ENCODE data around the gene ADGRF1. TPM values are rescaled to one million over a fixed set of nuclear protein-coding genes. Genes with fewer than 3 reads are reported as not detected.

Gene ADGRF1
- total RNA-seq, 5 donors from 2014 or later (not counting 1 experiment from before 2014, with no cell fraction given): 0.19 to 0.32 TPM; not detected in 3

GRCh38 chr6:47016261-47016660, 25.9 kb downstream of the ADGRF1 start:
- Histone ChIP-seq H3K4me1 (ENCODE audit: control insufficient read depth in 1 of 2, extremely low read depth in 1 of 2, insufficient read depth in 2 of 2, low read length in 2 of 2) (no peaks in the 10 kb centered on the region), H3K4me3 (ENCODE audit: control insufficient read depth in 1 of 2, extremely low read depth in 1 of 2, low read length in 1 of 2) (no peak overlapping the region), H3K36me3 (ENCODE audit: control insufficient read depth in 2 of 2, extremely low read depth in 1 of 2, insufficient read depth in 1 of 2, low read length in 1 of 2) (no peaks in the 10 kb centered on the region), H3K27me3 (replicated peaks in 1 of 2; ENCODE audit: control insufficient read depth in 2 of 2, extremely low read depth in 1 of 2, insufficient read depth in 2 of 2, low read length in 1 of 2) (no peaks in the 10 kb centered on the region), H3K27ac (ENCODE audit: low read length) (no peak overlapping the region), H3K9me3 (no peaks in the 10 kb centered on the region)
- no peak for ATAC-seq (replicated peaks in 1 of 4)
- no peak overlapping the region for H3K4me3 Mint-ChIP-seq
- 18% methylated on average over 2 of the region's 4 CpGs for WGBS (ENCODE audit: insufficient coverage)
- H3K36me3 Mint-ChIP-seq: no peaks in the 10 kb centered on the region
- no peaks in the 10 kb centered on the region for H3K9me3 Mint-ChIP-seq
- DNase-seq: no peak
- CTCF ChIA-PET: no interaction called here
- no peak overlapping the region for H3K27ac Mint-ChIP-seq
- peaks cover 0 to 3% of the 10 kb centered on the region in 2 donors for H3K27me3 Mint-ChIP-seq
- POLR2A ChIA-PET: no interaction called here
- H3K4me1 Mint-ChIP-seq: no peaks in the 10 kb centered on the region

GRCh38 chr6:47014401-47014800, 27.7 kb downstream of the ADGRF1 start:
- Mint-ChIP-seq H3K36me3 (no peaks in the 10 kb centered on the region), H3K4me1 (no peaks in the 10 kb centered on the region), H3K27me3 (peaks cover 0 to 5% of the 10 kb centered on the region in 2 donors), H3K27ac (no peak overlapping the region), H3K4me3 (no peak overlapping the region), H3K9me3 (no peaks in the 10 kb centered on the region)
- POLR2A ChIA-PET: no interaction called here
- Histone ChIP-seq H3K4me1 (ENCODE audit: control insufficient read depth in 1 of 2, extremely low read depth in 1 of 2, insufficient read depth in 2 of 2, low read length in 2 of 2) (no peaks in the 10 kb centered on the region), H3K36me3 (ENCODE audit: control insufficient read depth in 2 of 2, extremely low read depth in 1 of 2, insufficient read depth in 1 of 2, low read length in 1 of 2) (no peaks in the 10 kb centered on the region), H3K27me3 (replicated peaks in 1 of 2; ENCODE audit: control insufficient read depth in 2 of 2, extremely low read depth in 1 of 2, insufficient read depth in 2 of 2, low read length in 1 of 2) (no peaks in the 10 kb centered on the region), H3K4me3 (ENCODE audit: control insufficient read depth in 1 of 2, extremely low read depth in 1 of 2, low read length in 1 of 2) (no peak overlapping the region), H3K9me3 (no peaks in the 10 kb centered on the region), H3K27ac (ENCODE audit: low read length) (no peak overlapping the region)
- 76% methylated on average over 4 of the region's 4 CpGs for WGBS (ENCODE audit: insufficient coverage)
- CTCF ChIA-PET: no interaction called here
- ATAC-seq (replicated peaks in 1 of 4) (no peak), DNase-seq (no peak)

GRCh38 chr6:47009583-47009982, 32.5 kb downstream of the ADGRF1 start:
- POLR2A ChIA-PET: no interaction called here
- no peak overlapping the region for H3K4me3 Mint-ChIP-seq
- 67% methylated on average over 2 of the region's 7 CpGs for WGBS (ENCODE audit: insufficient coverage)
- H3K36me3 ChIP-seq (ENCODE audit: control insufficient read depth in 2 of 2, extremely low read depth in 1 of 2, insufficient read depth in 1 of 2, low read length in 1 of 2): no peaks in the 10 kb centered on the region
- H3K27me3 Mint-ChIP-seq: peaks cover 0 to 7% of the 10 kb centered on the region in 2 donors
- H3K27ac ChIP-seq (ENCODE audit: low read length): no peak overlapping the region
- H3K27ac Mint-ChIP-seq: no peak overlapping the region
- H3K4me3 ChIP-seq (ENCODE audit: control insufficient read depth in 1 of 2, extremely low read depth in 1 of 2, low read length in 1 of 2): no peak overlapping the region
- H3K4me1 Mint-ChIP-seq: no peaks in the 10 kb centered on the region
- no peaks in the 10 kb centered on the region for H3K4me1 ChIP-seq (ENCODE audit: control insufficient read depth in 1 of 2, extremely low read depth in 1 of 2, insufficient read depth in 2 of 2, low read length in 2 of 2)
- no peaks in the 10 kb centered on the region for H3K9me3 Mint-ChIP-seq
- H3K9me3 ChIP-seq: no peaks in the 10 kb centered on the region
- DNase-seq (no peak), ATAC-seq (replicated peaks in 1 of 4) (no peak)
- CTCF ChIA-PET: no interaction called here
- H3K27me3 ChIP-seq (replicated peaks in 1 of 2; ENCODE audit: control insufficient read depth in 2 of 2, extremely low read depth in 1 of 2, insufficient read depth in 2 of 2, low read length in 1 of 2): no peaks in the 10 kb centered on the region
- H3K36me3 Mint-ChIP-seq: no peaks in the 10 kb centered on the region

- H3K27ac Mint-ChIP-seq: no peak overlapping the region
- no peak overlapping the region for H3K4me3 Mint-ChIP-seq
- WGBS (ENCODE audit: insufficient coverage): 100% methylated on average over 2 of the region's 3 CpGs
Observed at GRCh38 chr6:47008397-47008763, 33.8 kb downstream of the ADGRF1 start.

GRCh38 chr6:47007657-47008396, 34.3 kb downstream of the ADGRF1 start:
- H3K36me3 Mint-ChIP-seq: no peaks in the 10 kb centered on the region
- no peak overlapping the region for H3K27ac Mint-ChIP-seq
- no CpG with 5 or more reads among the region's 3 CpGs for WGBS (ENCODE audit: insufficient coverage)
- no peaks in the 10 kb centered on the region for H3K4me1 Mint-ChIP-seq
- DNase-seq (no peak), ATAC-seq (replicated peaks in 1 of 4) (no peak)
- no peak overlapping the region for H3K27ac ChIP-seq (ENCODE audit: low read length)
- ChIA-PET POLR2A (no interaction called here), CTCF (interaction anchor here in 1 of 2 donors (0.6 kb wide), 1 partner anchor 103 kb away, joined by 11 read pairs; no protein-coding TSS in a partner anchor)
- H3K27me3 Mint-ChIP-seq: peaks cover 0 to 7% of the 10 kb centered on the region in 2 donors
- H3K4me3 ChIP-seq (ENCODE audit: control insufficient read depth in 1 of 2, extremely low read depth in 1 of 2, low read length in 1 of 2): no peak overlapping the region
- H3K36me3 ChIP-seq (ENCODE audit: control insufficient read depth in 2 of 2, extremely low read depth in 1 of 2, insufficient read depth in 1 of 2, low read length in 1 of 2): no peaks in the 10 kb centered on the region
- H3K4me1 ChIP-seq (ENCODE audit: control insufficient read depth in 1 of 2, extremely low read depth in 1 of 2, insufficient read depth in 2 of 2, low read length in 2 of 2): no peaks in the 10 kb centered on the region
- H3K9me3 Mint-ChIP-seq: no peaks in the 10 kb centered on the region
- no peak overlapping the region for H3K4me3 Mint-ChIP-seq
- H3K27me3 ChIP-seq (replicated peaks in 1 of 2; ENCODE audit: control insufficient read depth in 2 of 2, extremely low read depth in 1 of 2, insufficient read depth in 2 of 2, low read length in 1 of 2): no peaks in the 10 kb centered on the region
- no peaks in the 10 kb centered on the region for H3K9me3 ChIP-seq

More at GRCh38 chr6:47008397-47008763, 33.8 kb downstream of the ADGRF1 start:
- H3K9me3 Mint-ChIP-seq: no peaks in the 10 kb centered on the region
- no peaks in the 10 kb centered on the region for H3K36me3 Mint-ChIP-seq
- Histone ChIP-seq H3K27me3 (replicated peaks in 1 of 2; ENCODE audit: control insufficient read depth in 2 of 2, extremely low read depth in 1 of 2, insufficient read depth in 2 of 2, low read length in 1 of 2) (no peaks in the 10 kb centered on the region), H3K27ac (ENCODE audit: low read length) (no peak overlapping the region), H3K9me3 (no peaks in the 10 kb centered on the region), H3K36me3 (ENCODE audit: control insufficient read depth in 2 of 2, extremely low read depth in 1 of 2, insufficient read depth in 1 of 2, low read length in 1 of 2) (no peaks in the 10 kb centered on the region), H3K4me3 (ENCODE audit: control insufficient read depth in 1 of 2, extremely low read depth in 1 of 2, low read length in 1 of 2) (no peak overlapping the region), H3K4me1 (ENCODE audit: control insufficient read depth in 1 of 2, extremely low read depth in 1 of 2, insufficient read depth in 2 of 2, low read length in 2 of 2) (no peaks in the 10 kb centered on the region)
- CTCF ChIA-PET: no interaction called here
- H3K27me3 Mint-ChIP-seq: peaks cover 0 to 7% of the 10 kb centered on the region in 2 donors
- no peaks in the 10 kb centered on the region for H3K4me1 Mint-ChIP-seq
- POLR2A ChIA-PET: no interaction called here
- DNase-seq (no peak), ATAC-seq (replicated peaks in 1 of 4) (no peak)

GRCh38 chr6:47005486-47005885, 36.6 kb downstream of the ADGRF1 start:
- Histone ChIP-seq H3K4me1 (ENCODE audit: control insufficient read depth in 1 of 2, extremely low read depth in 1 of 2, insufficient read depth in 2 of 2, low read length in 2 of 2) (no peaks in the 10 kb centered on the region), H3K9me3 (no peaks in the 10 kb centered on the region), H3K4me3 (ENCODE audit: control insufficient read depth in 1 of 2, extremely low read depth in 1 of 2, low read length in 1 of 2) (no peak overlapping the region), H3K36me3 (ENCODE audit: control insufficient read depth in 2 of 2, extremely low read depth in 1 of 2, insufficient read depth in 1 of 2, low read length in 1 of 2) (no peaks in the 10 kb centered on the region), H3K27ac (ENCODE audit: low read length) (no peak overlapping the region), H3K27me3 (replicated peaks in 1 of 2; ENCODE audit: control insufficient read depth in 2 of 2, extremely low read depth in 1 of 2, insufficient read depth in 2 of 2, low read length in 1 of 2) (no peaks in the 10 kb centered on the region)
- H3K4me1 Mint-ChIP-seq: no peaks in the 10 kb centered on the region
- ChIA-PET POLR2A (no interaction called here), CTCF (no interaction called here)
- no peaks in the 10 kb centered on the region for H3K9me3 Mint-ChIP-seq
- DNase-seq: no peak
- peaks cover 0 to 7% of the 10 kb centered on the region in 2 donors for H3K27me3 Mint-ChIP-seq
- ATAC-seq (replicated peaks in 1 of 4): no peak
- no peak overlapping the region for H3K4me3 Mint-ChIP-seq
- H3K36me3 Mint-ChIP-seq: no peaks in the 10 kb centered on the region
- H3K27ac Mint-ChIP-seq: no peak overlapping the region
- no CpG with 5 or more reads among the region's 1 CpG for WGBS (ENCODE audit: insufficient coverage)

GRCh38 chr6:47004463-47004862, 37.7 kb downstream of the ADGRF1 start:
- H3K36me3 Mint-ChIP-seq: no peaks in the 10 kb centered on the region
- no peaks in the 10 kb centered on the region for H3K9me3 ChIP-seq
- POLR2A ChIA-PET: no interaction called here
- H3K27me3 ChIP-seq (replicated peaks in 1 of 2; ENCODE audit: control insufficient read depth in 2 of 2, extremely low read depth in 1 of 2, insufficient read depth in 2 of 2, low read length in 1 of 2): no peaks in the 10 kb centered on the region
- DNase-seq: no peak
- no peaks in the 10 kb centered on the region for H3K4me1 Mint-ChIP-seq
- H3K9me3 Mint-ChIP-seq: no peaks in the 10 kb centered on the region
- H3K27ac ChIP-seq (ENCODE audit: low read length): no peak overlapping the region
- no peak overlapping the region for H3K4me3 Mint-ChIP-seq
- no peaks in the 10 kb centered on the region for H3K4me1 ChIP-seq (ENCODE audit: control insufficient read depth in 1 of 2, extremely low read depth in 1 of 2, insufficient read depth in 2 of 2, low read length in 2 of 2)
- WGBS (ENCODE audit: insufficient coverage): 40% methylated on average over 1 of the region's 3 CpGs
- H3K27ac Mint-ChIP-seq: no peak overlapping the region
- CTCF ChIA-PET: no interaction called here
- peaks cover 0 to 6% of the 10 kb centered on the region in 2 donors for H3K27me3 Mint-ChIP-seq
- H3K36me3 ChIP-seq (ENCODE audit: control insufficient read depth in 2 of 2, extremely low read depth in 1 of 2, insufficient read depth in 1 of 2, low read length in 1 of 2): no peaks in the 10 kb centered on the region
- no peak overlapping the region for H3K4me3 ChIP-seq (ENCODE audit: control insufficient read depth in 1 of 2, extremely low read depth in 1 of 2, low read length in 1 of 2)
- no peak for ATAC-seq (replicated peaks in 1 of 4)
